Subcutaneous adipose tissue (tissue), 4 donors: ENCODE data around the gene UBA7. TPM values are rescaled to one million over a fixed set of nuclear protein-coding genes. Genes with fewer than 3 reads are reported as not detected.

Experiments
- total RNA-seq, 4 donors: library from RNA; depleted of rRNA; stranded (reverse); fragments of >200 nt; gene quantifications; one replicate each; pipeline ENCODE4 v1.1.0, GENCODE V29; 2016
- TF ChIP-seq, protein P1 (sequence below): fragments of 450-650 bp; IDR thresholded peaks from one replicate; pipeline ENCODE4 v1.5.1; 2016; ENCODE audit warnings: low read depth, mild to moderate bottlenecking, control low read depth, antibody characterized with exemption, moderate library complexity

Gene UBA7
- total RNA-seq, 4 donors from 2014 or later = 16.8 to 65.7 (median 42.7) TPM

DNA sequence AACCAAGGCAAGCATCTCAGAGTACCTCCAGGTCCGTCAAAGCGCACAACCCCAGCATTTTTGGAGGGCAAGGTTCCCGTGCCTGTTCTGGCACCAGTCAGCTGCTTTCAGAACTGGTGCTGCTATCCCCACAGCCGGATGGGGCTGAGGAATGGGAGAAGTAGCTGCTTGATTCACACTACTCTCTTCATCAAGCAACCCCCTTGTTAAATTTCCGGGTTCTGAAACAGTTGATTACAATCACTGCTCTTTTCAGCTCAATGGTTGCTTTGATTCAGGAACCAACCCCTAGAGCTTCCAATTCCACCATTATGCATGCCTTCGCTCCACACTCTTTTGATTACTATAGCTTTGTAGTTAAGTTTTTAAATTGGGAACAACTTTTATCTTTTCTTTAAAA lies 12.3 kb upstream of the UBA7 start:
- TF ChIP-seq, protein P1, sequence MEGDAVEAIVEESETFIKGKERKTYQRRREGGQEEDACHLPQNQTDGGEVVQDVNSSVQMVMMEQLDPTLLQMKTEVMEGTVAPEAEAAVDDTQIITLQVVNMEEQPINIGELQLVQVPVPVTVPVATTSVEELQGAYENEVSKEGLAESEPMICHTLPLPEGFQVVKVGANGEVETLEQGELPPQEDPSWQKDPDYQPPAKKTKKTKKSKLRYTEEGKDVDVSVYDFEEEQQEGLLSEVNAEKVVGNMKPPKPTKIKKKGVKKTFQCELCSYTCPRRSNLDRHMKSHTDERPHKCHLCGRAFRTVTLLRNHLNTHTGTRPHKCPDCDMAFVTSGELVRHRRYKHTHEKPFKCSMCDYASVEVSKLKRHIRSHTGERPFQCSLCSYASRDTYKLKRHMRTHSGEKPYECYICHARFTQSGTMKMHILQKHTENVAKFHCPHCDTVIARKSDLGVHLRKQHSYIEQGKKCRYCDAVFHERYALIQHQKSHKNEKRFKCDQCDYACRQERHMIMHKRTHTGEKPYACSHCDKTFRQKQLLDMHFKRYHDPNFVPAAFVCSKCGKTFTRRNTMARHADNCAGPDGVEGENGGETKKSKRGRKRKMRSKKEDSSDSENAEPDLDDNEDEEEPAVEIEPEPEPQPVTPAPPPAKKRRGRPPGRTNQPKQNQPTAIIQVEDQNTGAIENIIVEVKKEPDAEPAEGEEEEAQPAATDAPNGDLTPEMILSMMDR = no peak

- TF ChIP-seq, protein P1 = no peak
Observed at GRCh38 chr3:49812916-49813496, 747 bp downstream of the UBA7 start.

- TF ChIP-seq, protein P1 = no peak
Observed at GRCh38 chr3:49807431-49808114, 6.2 kb downstream of the UBA7 start.

- TF ChIP-seq, protein P1 = no peak
Observed at GRCh38 chr3:49806850-49807249, 6.9 kb downstream of the UBA7 start.

- TF ChIP-seq, protein P1 = no peak
Observed at GRCh38 chr3:49805897-49806701, 7.7 kb downstream of the UBA7 start.

GRCh38 chr3:49805367-49805782 lies 8.4 kb downstream of the UBA7 start:
- TF ChIP-seq, protein P1 = no peak
